ENCODE measurements around the gene SERF2. TPM values are rescaled to one million over a fixed set of nuclear protein-coding genes. Genes with fewer than 3 reads are reported as not detected.
"Not testable (repeated sequence)": the region's sequence is repeated elsewhere in the genome, so short reads cannot be mapped to it uniquely, and the experiment has no call there.

The SERF2 gene
- polyA plus RNA-seq, 6 donors from 2014 or later: 1,669 to 2,243 (median 1,811) TPM

- H3K27me3 Mint-ChIP-seq: no peaks in the 10 kb centered on the region
- no peak for DNase-seq
- ATAC-seq (ENCODE audit: low read depth in 2 of 2): no peak
- H3K4me3 Mint-ChIP-seq: peak overlapping the region in 7 of 8 donors; percentile 15 to 100 (median 51)
- peak overlapping the region in 5 of 6 donors; percentile 9 to 93 (median 79) for H3K27ac Mint-ChIP-seq
- no peaks in the 10 kb centered on the region for H3K9me3 Mint-ChIP-seq
- H3K4me1 Mint-ChIP-seq: peaks cover 49 to 64% (median 63%) of the 10 kb centered on the region in 3 donors
- H3K36me3 Mint-ChIP-seq: peaks cover 13 to 41% of the 10 kb centered on the region in 2 donors
Measured at GRCh38 chr15:43799209-43799944, 7.3 kb downstream of the SERF2 start.

- no peak for ATAC-seq (ENCODE audit: low read depth in 2 of 2)
- no peak for DNase-seq
- Mint-ChIP-seq H3K9me3 (no peaks in the 10 kb centered on the region), H3K36me3 (peaks cover 14 to 37% of the 10 kb centered on the region in 2 donors), H3K27ac (peak within 1 kb of the TSS; percentile 93 to 100 (median 100)), H3K27me3 (no peaks in the 10 kb centered on the region), H3K4me3 (peak within 1 kb of the TSS; percentile 95 to 100 (median 100)), H3K4me1 (peaks cover 44 to 58% (median 57%) of the 10 kb centered on the region in 3 donors)
Measured at GRCh38 chr15:43799945-43800285, 7.8 kb downstream of the SERF2 start, which contains the start of gene SERINC4. Gene SERINC4 (minus strand): TSS chr15:43800220. CDS start chr15:43799986, 234 bp downstream.

- peak; percentile 100 for ATAC-seq (ENCODE audit: low read depth in 2 of 2)
- Mint-ChIP-seq H3K4me3 (peak within 1 kb of the TSS; percentile 95 to 100 (median 100)), H3K9me3 (no peaks in the 10 kb centered on the region), H3K27me3 (no peaks in the 10 kb centered on the region), H3K36me3 (peaks cover 14 to 37% of the 10 kb centered on the region in 2 donors), H3K4me1 (peaks cover 38 to 52% (median 51%) of the 10 kb centered on the region in 3 donors), H3K27ac (peak within 1 kb of the TSS; percentile 93 to 100 (median 100))
- DNase-seq: peak; percentile 89
Measured at GRCh38 chr15:43800286-43801141, 8.4 kb downstream of the SERF2 start, which contains the start of gene HYPK. Gene HYPK (plus strand): TSS chr15:43800599. CDS start chr15:43800623, 24 bp downstream.

- H3K4me3 Mint-ChIP-seq: peak overlapping the region in 1 of 8 donors; percentile 38
- not testable (repeated sequence) for H3K9me3 Mint-ChIP-seq; H3K27me3 Mint-ChIP-seq; DNase-seq; ATAC-seq (ENCODE audit: low read depth in 2 of 2)
- peaks cover 21 to 35% of the 10 kb centered on the region in 2 donors for H3K36me3 Mint-ChIP-seq
- H3K4me1 Mint-ChIP-seq: peaks cover 35 to 48% (median 37%) of the 10 kb centered on the region in 3 donors
- H3K27ac Mint-ChIP-seq: peak overlapping the region in 1 of 6 donors; percentile 19
Measured at GRCh38 chr15:43802676-43803075, 10.6 kb downstream of the SERF2 start.

- H3K36me3 Mint-ChIP-seq: peaks cover 22 to 25% of the 10 kb centered on the region in 2 donors
- H3K27ac Mint-ChIP-seq: peak overlapping the region; percentile 18 to 99 (median 98)
- H3K4me1 Mint-ChIP-seq: peaks cover 10 to 33% (median 16%) of the 10 kb centered on the region in 3 donors
- H3K27me3 Mint-ChIP-seq: no peaks in the 10 kb centered on the region
- H3K4me3 Mint-ChIP-seq: peak overlapping the region in 7 of 8 donors; percentile 23 to 82 (median 57)
- ATAC-seq (ENCODE audit: low read depth in 2 of 2) (no peak), DNase-seq (no peak)
- no peaks in the 10 kb centered on the region for H3K9me3 Mint-ChIP-seq
Measured at GRCh38 chr15:43808435-43808950, 16.4 kb downstream of the SERF2 start.

- Mint-ChIP-seq H3K36me3 (peaks cover 21 to 25% of the 10 kb centered on the region in 2 donors), H3K27ac (peak overlapping the region; percentile 93 to 99 (median 98)), H3K9me3 (no peaks in the 10 kb centered on the region), H3K4me3 (peak overlapping the region; percentile 23 to 82 (median 54)), H3K4me1 (peaks cover 10 to 33% (median 16%) of the 10 kb centered on the region in 3 donors), H3K27me3 (no peaks in the 10 kb centered on the region)
- peak; percentile 91 to 92 for ATAC-seq (ENCODE audit: low read depth in 2 of 2)
- peak; percentile 76 for DNase-seq
Measured at GRCh38 chr15:43808960-43809678, 17.0 kb downstream of the SERF2 start.

- not testable (repeated sequence) for H3K9me3 Mint-ChIP-seq; DNase-seq; H3K27me3 Mint-ChIP-seq; H3K4me3 Mint-ChIP-seq; ATAC-seq (ENCODE audit: low read depth in 2 of 2)
- Mint-ChIP-seq H3K4me1 (peaks cover 8 to 15% (median 9%) of the 10 kb centered on the region in 3 donors), H3K27ac (peak overlapping the region in 1 of 6 donors; percentile 1), H3K36me3 (peaks cover 17 to 26% of the 10 kb centered on the region in 2 donors)
Measured at GRCh38 chr15:43815064-43815463, 22.9 kb downstream of the SERF2 start.

GRCh38 chr15:43821505-43821904, 29.4 kb downstream of the SERF2 start:
- Mint-ChIP-seq H3K36me3 (no peaks in the 10 kb centered on the region), H3K9me3 (no peaks in the 10 kb centered on the region), H3K4me3 (peak overlapping the region in 4 of 8 donors; percentile 4 to 80 (median 50)), H3K27ac (peak overlapping the region in 2 of 6 donors; percentile 42 to 78), H3K27me3 (no peaks in the 10 kb centered on the region), H3K4me1 (peaks cover 15 to 45% (median 26%) of the 10 kb centered on the region in 3 donors)
- DNase-seq (no peak), ATAC-seq (ENCODE audit: low read depth in 2 of 2) (no peak)

- peak within 1 kb of the TSS; percentile 96 to 100 (median 98) for H3K27ac Mint-ChIP-seq
- no peaks in the 10 kb centered on the region for H3K9me3 Mint-ChIP-seq
- H3K27me3 Mint-ChIP-seq: no peaks in the 10 kb centered on the region
- ATAC-seq (ENCODE audit: low read depth in 2 of 2): peak; percentile 88 to 90
- no peaks in the 10 kb centered on the region for H3K36me3 Mint-ChIP-seq
- peak; percentile 87 for DNase-seq
- H3K4me3 Mint-ChIP-seq: peak within 1 kb of the TSS; percentile 90 to 99 (median 98)
- H3K4me1 Mint-ChIP-seq: peaks cover 34 to 65% (median 48%) of the 10 kb centered on the region in 3 donors
Measured at GRCh38 chr15:43824302-43825246, 32.5 kb downstream of the SERF2 start, which contains the start of gene MFAP1. Gene MFAP1 (minus strand): TSS chr15:43824690. CDS start chr15:43824569, 121 bp downstream.

- not testable (repeated sequence) for ATAC-seq (ENCODE audit: low read depth in 2 of 2); H3K9me3 Mint-ChIP-seq; H3K27me3 Mint-ChIP-seq; H3K36me3 Mint-ChIP-seq; DNase-seq
- Mint-ChIP-seq H3K4me3 (peak overlapping the region in 7 of 8 donors; percentile 12 to 99 (median 98)), H3K27ac (peak overlapping the region in 2 of 6 donors; percentile 44 to 85), H3K4me1 (peaks cover 36 to 73% (median 54%) of the 10 kb centered on the region in 3 donors)
Measured at GRCh38 chr15:43825305-43825704, 33.2 kb downstream of the SERF2 start.

- Mint-ChIP-seq H3K27ac (peak overlapping the region; percentile 59 to 92 (median 88)), H3K27me3 (no peaks in the 10 kb centered on the region), H3K9me3 (no peaks in the 10 kb centered on the region), H3K36me3 (no peaks in the 10 kb centered on the region), H3K4me1 (peaks cover 36 to 75% (median 54%) of the 10 kb centered on the region in 3 donors), H3K4me3 (peak overlapping the region; percentile 84 to 99 (median 91))
- no peak for DNase-seq
- ATAC-seq (ENCODE audit: low read depth in 2 of 2): no peak
Measured at GRCh38 chr15:43826029-43826507, 33.9 kb downstream of the SERF2 start.

All from naive B cell (primary cell).